Measurements from ENCODE around the gene POLRMT. TPM values are rescaled to one million over a fixed set of nuclear protein-coding genes. Genes with fewer than 3 reads are reported as not detected.

The POLRMT gene
- polyA plus RNA-seq, 1 experiment: 15.5 TPM

GRCh38 chr19:618247-618619 lies 15.1 kb downstream of the POLRMT start:
- CTCF ChIA-PET: no interaction called here
- POLR2A ChIA-PET: no interaction called here
- Histone ChIP-seq H3K27ac (ENCODE audit: low read depth, low read length) (no peak overlapping the region), H3K9me3 (ENCODE audit: control insufficient read depth, insufficient read depth, low read length) (peaks cover 17% of the 10 kb centered on the region; the same call in 1 of the 2 replicates), H3K4me3 (ENCODE audit: low read depth, low read length) (no peak overlapping the region), H3K27me3 (ENCODE audit: control insufficient read depth, insufficient read depth, low read length) (no peaks in the 10 kb centered on the region)
- no peak for DNase-seq (ENCODE audit: low read depth, low spot score)
- TF ChIP-seq CTCF (IDR thresholded peaks at IDR 0.05; ENCODE audit: low read depth, low read length): no peak

- Histone ChIP-seq H3K4me3 (ENCODE audit: low read depth, low read length) (no peak overlapping the region), H3K27ac (ENCODE audit: low read depth, low read length) (no peak overlapping the region), H3K9me3 (ENCODE audit: control insufficient read depth, insufficient read depth, low read length) (peaks cover 17% of the 10 kb centered on the region; the same call in 1 of the 2 replicates), H3K27me3 (ENCODE audit: control insufficient read depth, insufficient read depth, low read length) (no peaks in the 10 kb centered on the region)
- POLR2A ChIA-PET: no interaction called here
- DNase-seq (ENCODE audit: low read depth, low spot score): no peak
- CTCF ChIA-PET: no interaction called here
- no peak for TF ChIP-seq CTCF (IDR thresholded peaks at IDR 0.05; ENCODE audit: low read depth, low read length)
Observed at GRCh38 chr19:617551-618246, 15.6 kb downstream of the POLRMT start.

- POLR2A ChIA-PET: no interaction called here
- CTCF ChIA-PET: no interaction called here
- TF ChIP-seq CTCF (IDR thresholded peaks at IDR 0.05; ENCODE audit: low read depth, low read length): no peak
- DNase-seq (ENCODE audit: low read depth, low spot score): no peak
- H3K27me3 ChIP-seq (ENCODE audit: control insufficient read depth, insufficient read depth, low read length): no peaks in the 10 kb centered on the region
- H3K4me3 ChIP-seq (ENCODE audit: low read depth, low read length): no peak overlapping the region
- H3K27ac ChIP-seq (ENCODE audit: low read depth, low read length): no peak overlapping the region
- H3K9me3 ChIP-seq (ENCODE audit: control insufficient read depth, insufficient read depth, low read length): peaks cover 17% of the 10 kb centered on the region; the same call in 1 of the 2 replicates
Observed at GRCh38 chr19:616747-617526, 16.4 kb downstream of the POLRMT start.

GRCh38 chr19:616062-616700 lies 17.2 kb downstream of the POLRMT start:
- DNase-seq (ENCODE audit: low read depth, low spot score): no peak
- H3K27me3 ChIP-seq (ENCODE audit: control insufficient read depth, insufficient read depth, low read length): no peaks in the 10 kb centered on the region
- peaks cover 14% of the 10 kb centered on the region; the same call in 1 of the 2 replicates for H3K9me3 ChIP-seq (ENCODE audit: control insufficient read depth, insufficient read depth, low read length)
- CTCF ChIA-PET: no interaction called here
- POLR2A ChIA-PET: no interaction called here
- no peak for TF ChIP-seq CTCF (IDR thresholded peaks at IDR 0.05; ENCODE audit: low read depth, low read length)
- no peak overlapping the region for H3K4me3 ChIP-seq (ENCODE audit: low read depth, low read length)
- no peak overlapping the region for H3K27ac ChIP-seq (ENCODE audit: low read depth, low read length)

GRCh38 chr19:615619-616018 lies 17.7 kb downstream of the POLRMT start:
- DNase-seq (ENCODE audit: low read depth, low spot score): no peak
- Histone ChIP-seq H3K27me3 (ENCODE audit: control insufficient read depth, insufficient read depth, low read length) (no peaks in the 10 kb centered on the region), H3K27ac (ENCODE audit: low read depth, low read length) (no peak overlapping the region), H3K9me3 (ENCODE audit: control insufficient read depth, insufficient read depth, low read length) (peaks cover 14% of the 10 kb centered on the region; the same call in 1 of the 2 replicates), H3K4me3 (ENCODE audit: low read depth, low read length) (no peak overlapping the region)
- TF ChIP-seq CTCF (IDR thresholded peaks at IDR 0.05; ENCODE audit: low read depth, low read length): no peak
- ChIA-PET POLR2A (no interaction called here), CTCF (no interaction called here)
